HG02884 (cell line): Measurements from ENCODE around the gene AP2S1.
"Not testable (repeated sequence)": the region's sequence is repeated elsewhere in the genome, so short reads cannot be mapped to it uniquely, and the experiment has no call there.

Source experiments
- ATAC-seq: cut with Tn5 transposase; IDR thresholded peaks from one replicate; pipeline ENCODE4 v1.9.1; 2021; ENCODE audit warnings: mild to moderate bottlenecking, moderate library complexity; ENCODE audit not compliant: unreplicated experiment

Gene AP2S1

GRCh38 chr19:46850228-46851203, at the start of gene AP2S1:
Gene AP2S1, minus strand, starts transcription at chr19:46850846. Its CDS starts 80 bp downstream, at chr19:46850766.
- ATAC-seq, result peak; percentile 85

- no peak for ATAC-seq
Observed at GRCh38 chr19:46900341-46900740, 49.7 kb upstream of the AP2S1 start.

- no peak for ATAC-seq
Observed at GRCh38 chr19:46898731-46899130, 48.1 kb upstream of the AP2S1 start.

GRCh38 chr19:46896076-46896794, 45.6 kb upstream of the AP2S1 start:
- ATAC-seq, result no peak

- no peak for ATAC-seq
Observed at GRCh38 chr19:46892252-46893179, 41.9 kb upstream of the AP2S1 start.

GRCh38 chr19:46890423-46891170, 40.0 kb upstream of the AP2S1 start:
- no peak for ATAC-seq

GRCh38 chr19:46887240-46887782, 36.7 kb upstream of the AP2S1 start:
- no peak for ATAC-seq

GRCh38 chr19:46886546-46887239, 36.0 kb upstream of the AP2S1 start:
- ATAC-seq, result no peak

- ATAC-seq, result no peak
Observed at GRCh38 chr19:46885411-46885810, 34.8 kb upstream of the AP2S1 start.

GRCh38 chr19:46882751-46883150, 32.1 kb upstream of the AP2S1 start:
- not testable (repeated sequence) for ATAC-seq

GRCh38 chr19:46882034-46882433, 31.4 kb upstream of the AP2S1 start:
- no peak for ATAC-seq

- ATAC-seq, result no peak
Observed at GRCh38 chr19:46881092-46881491, 30.4 kb upstream of the AP2S1 start.

- ATAC-seq, result no peak
Observed at GRCh38 chr19:46880431-46880830, 29.8 kb upstream of the AP2S1 start.

GRCh38 chr19:46878613-46879375, 28.1 kb upstream of the AP2S1 start:
- ATAC-seq, result no peak

GRCh38 chr19:46875657-46876056, 25.0 kb upstream of the AP2S1 start:
- no peak for ATAC-seq

- no peak for ATAC-seq
Observed at GRCh38 chr19:46875234-46875633, 24.6 kb upstream of the AP2S1 start.

- ATAC-seq, result no peak
Observed at GRCh38 chr19:46872967-46873366, 22.3 kb upstream of the AP2S1 start.

- ATAC-seq, result not testable (repeated sequence)
Observed at GRCh38 chr19:46871173-46871572, 20.5 kb upstream of the AP2S1 start.
